Osteocyte (in vitro differentiated cells): Measurements from ENCODE around the gene WHRN. TPM values are rescaled to one million over a fixed set of nuclear protein-coding genes. Genes with fewer than 3 reads are reported as not detected.

Source experiments
- DNase-seq: peaks from one replicate; pipeline ENCODE4 v3.0.0; 2021; ENCODE audit warnings: mixed read lengths; ENCODE audit not compliant: unreplicated experiment; ENCODE audit errors: extremely low spot score
- H3K27ac Mint-ChIP-seq: one replicate; pipeline ENCODE4 v1.8.0; 2021; ENCODE audit warnings: mild to moderate bottlenecking, mixed read lengths; ENCODE audit not compliant: unreplicated experiment
- H3K27me3 Mint-ChIP-seq: one replicate; pipeline ENCODE4 v1.8.0; 2021; ENCODE audit warnings: mixed read lengths; ENCODE audit not compliant: unreplicated experiment
- H3K36me3 Mint-ChIP-seq: one replicate; pipeline ENCODE4 v1.8.0; 2021; ENCODE audit warnings: mixed read lengths; ENCODE audit not compliant: unreplicated experiment
- H3K4me1 Mint-ChIP-seq: one replicate; pipeline ENCODE4 v1.8.0; 2021; ENCODE audit warnings: mixed read lengths; ENCODE audit not compliant: unreplicated experiment
- H3K4me3 Mint-ChIP-seq: one replicate; pipeline ENCODE4 v1.8.0; 2021; ENCODE audit warnings: mild to moderate bottlenecking, moderate library complexity, mixed read lengths; ENCODE audit not compliant: unreplicated experiment
- H3K9me3 Mint-ChIP-seq: one replicate; pipeline ENCODE4 v1.8.0; 2021; ENCODE audit warnings: mixed read lengths; ENCODE audit not compliant: unreplicated experiment
- total RNA-seq: library from RNA; stranded (reverse); gene quantifications from 2 replicates; pipeline ENCODE4 v1.2.1, GENCODE V29; 2021
- TF ChIP-seq, protein P1 (sequence below): fragments of 200-600 bp; sonication (generic); IDR thresholded peaks from 2 replicates; pipeline ENCODE4 v1.5.0; 2021; ENCODE audit warnings: antibody characterized with exemption, mild to moderate bottlenecking, moderate library complexity

The WHRN gene
- total RNA-seq, 1 donor from 2014 or later, result 12.0 TPM

GRCh38 chr9:114501796-114502682 is 3.2 kb downstream of the WHRN start:
- Mint-ChIP-seq H3K27ac (peak overlapping the region; percentile 97), H3K4me1 (peaks cover 36% of the 10 kb centered on the region), H3K4me3 (peak overlapping the region; percentile 65), H3K9me3 (no peaks in the 10 kb centered on the region), H3K36me3 (peaks cover 4% of the 10 kb centered on the region), H3K27me3 (peaks cover 11% of the 10 kb centered on the region)
- TF ChIP-seq, protein P1, sequence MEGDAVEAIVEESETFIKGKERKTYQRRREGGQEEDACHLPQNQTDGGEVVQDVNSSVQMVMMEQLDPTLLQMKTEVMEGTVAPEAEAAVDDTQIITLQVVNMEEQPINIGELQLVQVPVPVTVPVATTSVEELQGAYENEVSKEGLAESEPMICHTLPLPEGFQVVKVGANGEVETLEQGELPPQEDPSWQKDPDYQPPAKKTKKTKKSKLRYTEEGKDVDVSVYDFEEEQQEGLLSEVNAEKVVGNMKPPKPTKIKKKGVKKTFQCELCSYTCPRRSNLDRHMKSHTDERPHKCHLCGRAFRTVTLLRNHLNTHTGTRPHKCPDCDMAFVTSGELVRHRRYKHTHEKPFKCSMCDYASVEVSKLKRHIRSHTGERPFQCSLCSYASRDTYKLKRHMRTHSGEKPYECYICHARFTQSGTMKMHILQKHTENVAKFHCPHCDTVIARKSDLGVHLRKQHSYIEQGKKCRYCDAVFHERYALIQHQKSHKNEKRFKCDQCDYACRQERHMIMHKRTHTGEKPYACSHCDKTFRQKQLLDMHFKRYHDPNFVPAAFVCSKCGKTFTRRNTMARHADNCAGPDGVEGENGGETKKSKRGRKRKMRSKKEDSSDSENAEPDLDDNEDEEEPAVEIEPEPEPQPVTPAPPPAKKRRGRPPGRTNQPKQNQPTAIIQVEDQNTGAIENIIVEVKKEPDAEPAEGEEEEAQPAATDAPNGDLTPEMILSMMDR, result no peak
- DNase-seq, result no peak

- TF ChIP-seq, protein P1, result no peak
- no peak overlapping the region for H3K4me3 Mint-ChIP-seq
These were observed 4.5 kb downstream of the WHRN start for GRCh38 chr9:114500697-114501292.

DNA sequence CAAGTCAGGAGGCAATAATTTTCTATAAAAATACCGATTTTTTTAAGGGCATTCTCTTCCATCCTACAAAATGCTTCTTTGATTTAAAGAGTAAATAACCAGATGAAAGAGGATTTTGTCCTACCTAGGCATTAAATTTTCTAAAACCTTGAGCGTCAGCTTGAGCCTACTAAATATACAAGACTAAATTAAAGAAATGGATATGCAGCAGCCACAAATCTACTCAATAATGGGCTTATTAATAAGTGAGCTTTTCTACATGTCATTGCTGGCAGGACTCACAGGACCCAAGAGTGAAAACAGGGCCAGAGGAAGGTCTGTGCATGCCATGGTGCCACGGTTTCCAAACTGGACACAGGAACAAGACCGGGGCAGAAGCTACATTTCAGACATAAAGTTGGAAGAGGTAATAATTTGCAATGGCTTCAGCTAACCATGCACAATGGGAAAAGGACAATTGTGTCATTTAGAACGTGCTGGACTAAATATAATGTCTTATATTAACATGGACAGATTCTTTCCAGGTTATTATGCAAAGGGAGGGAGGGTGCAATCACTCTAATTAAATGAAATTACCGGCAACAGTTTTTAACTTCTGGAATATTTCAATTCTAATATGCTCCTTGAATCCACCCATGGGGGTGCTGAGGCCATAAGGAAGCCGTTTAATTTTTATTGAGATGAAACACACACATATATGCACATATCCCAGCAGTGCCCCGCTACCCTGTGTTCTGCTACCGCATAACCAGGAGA is 5.2 kb downstream of the WHRN start:
- H3K9me3 Mint-ChIP-seq, result no peaks in the 10 kb centered on the region
- TF ChIP-seq, protein P1, result no peak
- no peak overlapping the region for H3K27ac Mint-ChIP-seq
- H3K27me3 Mint-ChIP-seq, result peaks cover 10% of the 10 kb centered on the region
- no peak overlapping the region for H3K4me3 Mint-ChIP-seq
- H3K4me1 Mint-ChIP-seq, result peaks cover 31% of the 10 kb centered on the region
- peaks cover 7% of the 10 kb centered on the region for H3K36me3 Mint-ChIP-seq
- DNase-seq, result no peak

More at GRCh38 chr9:114500697-114501292, 4.5 kb downstream of the WHRN start:
- Mint-ChIP-seq H3K9me3 (no peaks in the 10 kb centered on the region), H3K4me1 (peaks cover 35% of the 10 kb centered on the region), H3K36me3 (peaks cover 7% of the 10 kb centered on the region), H3K27me3 (peaks cover 5% of the 10 kb centered on the region), H3K27ac (no peak overlapping the region)
- no peak for DNase-seq

DNA sequence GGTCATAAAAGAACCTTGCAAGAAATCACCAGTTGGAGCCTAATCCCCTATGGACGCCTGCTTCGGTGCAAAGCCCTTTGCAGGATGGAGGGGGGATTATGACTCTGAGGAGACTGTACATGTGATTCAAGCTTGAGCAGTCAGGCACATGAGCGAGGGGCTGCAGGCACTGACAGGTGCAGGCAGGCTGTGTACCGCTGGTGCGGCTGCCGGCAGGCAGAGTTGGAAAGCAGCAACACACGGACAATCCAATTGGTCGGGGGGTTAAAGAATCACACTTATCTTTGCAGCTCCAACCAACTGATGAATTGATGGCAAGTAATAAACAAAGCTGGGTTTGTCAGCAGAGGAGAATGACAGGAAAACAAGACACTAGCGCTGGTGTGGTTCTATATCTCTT is 5.7 kb downstream of the WHRN start:
- no peaks in the 10 kb centered on the region for H3K9me3 Mint-ChIP-seq
- H3K36me3 Mint-ChIP-seq, result peaks cover 7% of the 10 kb centered on the region
- peaks cover 11% of the 10 kb centered on the region for H3K27me3 Mint-ChIP-seq
- peaks cover 31% of the 10 kb centered on the region for H3K4me1 Mint-ChIP-seq
- H3K27ac Mint-ChIP-seq, result no peak overlapping the region
- H3K4me3 Mint-ChIP-seq, result no peak overlapping the region
- no peak for DNase-seq
- TF ChIP-seq, protein P1, result no peak
